GM18502 (cell line): ENCODE measurements around the gene CLDN14.
"Not testable (repeated sequence)": the region's sequence is repeated elsewhere in the genome, so short reads cannot be mapped to it uniquely, and the experiment has no call there.

Source experiments
- ATAC-seq: cut with Tn5 transposase; IDR thresholded peaks from one replicate; pipeline ENCODE4 v1.9.1; 2021; ENCODE audit warnings: mild to moderate bottlenecking; ENCODE audit not compliant: unreplicated experiment, poor library complexity

CLDN14 gene

GRCh38 chr21:36502365-36502764 lies 22.4 kb upstream of the CLDN14 start:
- ATAC-seq: no peak

- ATAC-seq: no peak
Observed at GRCh38 chr21:36501589-36501892, 21.6 kb upstream of the CLDN14 start.

GRCh38 chr21:36499578-36500471 lies 19.9 kb upstream of the CLDN14 start:
- no peak for ATAC-seq

- no peak for ATAC-seq
Observed at GRCh38 chr21:36494557-36494956, 14.6 kb upstream of the CLDN14 start.

- no peak for ATAC-seq
Observed at GRCh38 chr21:36491209-36491910, 11.4 kb upstream of the CLDN14 start.

GRCh38 chr21:36489776-36490165 lies 9.8 kb upstream of the CLDN14 start:
- no peak for ATAC-seq

DNA sequence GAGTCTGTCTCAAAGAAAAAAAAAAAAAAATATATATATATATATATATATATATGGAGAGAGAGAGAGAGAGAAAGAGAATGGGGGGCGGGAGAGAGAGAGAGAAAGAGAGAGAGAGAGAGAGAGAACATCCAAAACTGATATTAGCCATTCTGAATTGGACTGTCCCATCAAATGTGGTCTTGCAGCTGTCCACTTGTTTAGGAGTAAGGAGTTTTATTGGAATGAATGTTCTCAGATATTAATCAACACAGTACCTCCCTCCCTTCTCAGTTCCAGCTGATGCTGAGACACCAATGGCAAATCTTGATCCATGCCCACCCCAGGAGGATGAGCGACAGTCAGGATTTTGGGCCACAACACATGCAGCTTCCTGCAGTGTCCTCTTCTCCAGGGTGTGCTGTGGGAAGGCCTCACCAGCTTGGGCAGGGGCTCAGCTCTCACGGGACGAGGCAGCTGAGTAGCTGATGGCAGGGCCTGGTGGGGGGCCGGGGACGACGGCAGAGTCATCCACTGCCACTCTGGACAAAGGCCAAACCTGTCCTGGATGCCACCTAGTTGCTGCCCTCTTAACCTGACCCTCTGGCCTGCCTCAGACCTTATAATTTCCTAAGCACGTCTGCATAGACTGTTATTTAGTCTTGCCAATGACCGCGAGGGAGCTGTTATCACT lies 9.3 kb upstream of the CLDN14 start:
- no peak for ATAC-seq

- no peak for ATAC-seq
Observed at GRCh38 chr21:36487641-36488307, 7.9 kb upstream of the CLDN14 start.

DNA sequence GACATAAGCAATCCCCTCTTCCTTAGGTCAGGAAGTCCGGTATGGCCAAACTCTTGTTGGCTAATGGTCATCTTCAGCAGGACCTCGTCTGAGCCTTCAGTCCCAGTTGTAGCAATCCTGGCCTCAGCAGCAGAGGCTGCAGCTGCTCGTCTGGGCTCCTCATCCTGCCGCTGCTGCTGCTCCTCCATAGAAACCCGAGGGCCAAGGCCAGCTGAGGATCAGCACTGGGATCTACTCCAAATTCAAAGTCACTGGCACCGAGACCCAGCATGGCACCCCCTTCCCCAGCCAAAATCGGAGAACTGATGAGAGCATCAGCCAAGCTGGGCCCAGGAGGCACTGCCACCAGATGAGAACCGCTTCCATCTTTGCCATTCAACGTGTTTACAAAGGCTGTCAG lies 6.3 kb upstream of the CLDN14 start:
- ATAC-seq: no peak

- no peak for ATAC-seq
Observed at GRCh38 chr21:36485476-36485875, 5.6 kb upstream of the CLDN14 start.

- ATAC-seq: no peak
Observed at GRCh38 chr21:36483095-36483494, 3.2 kb upstream of the CLDN14 start.

GRCh38 chr21:36482673-36483072 lies 2.8 kb upstream of the CLDN14 start:
- no peak for ATAC-seq

GRCh38 chr21:36482181-36482580 lies 2.3 kb upstream of the CLDN14 start:
- ATAC-seq: no peak

GRCh38 chr21:36481639-36482038 lies 1.7 kb upstream of the CLDN14 start:
- ATAC-seq: no peak

- no peak for ATAC-seq
Observed at GRCh38 chr21:36480618-36481017, 696 bp upstream of the CLDN14 start.

DNA sequence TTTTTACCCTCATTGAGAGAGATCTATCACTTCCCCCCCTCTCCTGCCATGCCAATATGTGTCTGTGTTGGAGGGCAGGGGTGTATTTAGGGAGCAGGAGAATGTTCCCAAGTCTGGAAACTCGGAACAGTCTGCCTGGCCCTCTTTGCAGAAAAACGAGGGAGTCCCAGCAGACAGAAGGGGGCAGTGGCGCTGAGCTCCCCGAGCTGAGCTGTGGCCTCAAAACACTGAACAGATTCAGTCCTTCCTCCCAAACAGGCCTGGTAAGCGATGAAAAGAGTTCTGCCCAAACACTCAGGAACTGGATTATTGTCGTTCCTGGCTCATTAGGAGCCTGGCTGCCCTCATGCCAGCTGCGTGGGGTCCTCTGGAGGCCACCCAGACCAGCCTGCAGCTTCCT lies 981 bp downstream of the CLDN14 start:
- no peak for ATAC-seq

DNA sequence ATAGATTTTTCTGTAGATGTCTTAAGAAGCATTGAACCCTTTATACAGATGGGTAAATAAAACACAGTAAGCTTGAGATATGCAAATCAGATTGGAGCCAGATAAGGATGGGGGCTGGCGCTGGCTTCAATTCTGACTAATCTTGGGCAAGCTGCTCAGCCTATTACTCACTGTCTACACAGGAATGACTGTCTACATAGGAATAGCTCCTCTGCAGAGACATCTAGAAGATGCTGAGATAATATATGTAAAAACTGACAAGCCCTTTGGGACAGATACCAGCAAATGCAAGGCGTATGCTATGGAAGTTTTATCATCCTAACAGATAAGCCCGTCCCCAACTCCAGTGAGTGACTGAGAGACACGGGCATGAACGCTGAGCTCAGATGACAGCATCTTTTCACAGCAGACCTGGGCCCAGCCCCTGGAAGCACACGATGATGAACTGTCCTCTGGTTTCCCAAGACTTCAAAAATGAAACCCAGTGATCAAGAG lies 1.7 kb downstream of the CLDN14 start:
- no peak for ATAC-seq

GRCh38 chr21:36477559-36477958 lies 2.4 kb downstream of the CLDN14 start:
- ATAC-seq: no peak

- ATAC-seq: no peak
Observed at GRCh38 chr21:36477001-36477400, 2.9 kb downstream of the CLDN14 start.

GRCh38 chr21:36476541-36476940 lies 3.4 kb downstream of the CLDN14 start:
- not testable (repeated sequence) for ATAC-seq

DNA sequence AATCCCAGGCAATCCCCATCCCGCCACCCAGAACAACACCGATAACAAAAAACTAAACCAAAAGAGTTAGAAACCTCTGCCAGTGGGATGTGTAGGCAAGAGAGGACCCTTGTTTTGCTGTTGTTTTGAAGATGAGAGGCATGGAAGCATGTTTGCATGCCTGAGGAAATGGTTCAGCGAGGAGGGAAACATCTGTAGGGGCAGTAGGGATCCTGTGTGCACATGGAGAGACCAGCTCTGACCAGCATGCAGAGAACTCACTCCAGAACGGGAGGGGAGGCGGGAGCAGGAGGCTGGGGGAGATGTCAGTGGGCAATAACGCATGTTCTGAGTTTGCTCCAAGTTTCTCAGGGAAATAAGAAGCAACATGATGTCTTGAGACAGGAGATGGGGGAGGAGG lies 5.3 kb downstream of the CLDN14 start:
- no peak for ATAC-seq
